ENCODE measurements around the gene GDNF. TPM values are rescaled to one million over a fixed set of nuclear protein-coding genes. Genes with fewer than 3 reads are reported as not detected.

GDNF gene
- total and polyA plus RNA-seq, 2 donors (not counting 1 experiment from before 2014, with no cell fraction given), result 0.32 to 0.83 TPM

DNA sequence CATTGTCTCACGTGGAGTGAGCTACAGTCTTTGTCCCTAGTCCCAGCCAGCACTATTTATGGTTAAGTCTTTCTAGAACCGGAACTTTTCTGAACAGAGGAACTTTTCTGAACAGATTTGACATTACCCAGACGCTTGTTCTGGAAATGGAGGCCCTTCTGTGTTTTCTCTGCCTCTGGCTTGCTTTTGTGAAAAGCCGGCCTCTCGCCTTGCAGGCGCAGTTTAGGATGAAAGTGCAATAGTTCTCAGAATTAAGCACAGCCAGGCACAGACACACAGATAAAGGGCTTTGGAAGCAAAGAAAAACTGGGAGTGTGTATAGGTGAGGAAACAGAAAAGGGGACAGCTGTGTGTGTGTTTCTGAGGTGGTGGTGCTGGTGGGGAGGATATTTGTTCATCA is 5.9 kb downstream of the GDNF start:
- DNase-seq (ENCODE audit: low read depth in 2 of 2), result no peak
- Histone ChIP-seq H2AFZ (ENCODE audit: low read length) (no peak overlapping the region), H3K9me3 (ENCODE audit: control insufficient read depth, insufficient read depth, low read depth, low read length) (no peaks in the 10 kb centered on the region), H3K79me2 (ENCODE audit: control insufficient read depth, insufficient read depth, low read length) (peaks cover 12% of the 10 kb centered on the region), H3K36me3 (ENCODE audit: control insufficient read depth, insufficient read depth, low read length) (no peaks in the 10 kb centered on the region), H3K9ac (ENCODE audit: insufficient read depth, low read length) (no peak overlapping the region), H4K20me1 (ENCODE audit: control insufficient read depth, extremely low read depth, insufficient read depth, low read length) (no peaks in the 10 kb centered on the region), H3K4me3 (replicated peaks in 1 of 4; ENCODE audit: control extremely low read depth in 1 of 4, insufficient read depth in 1 of 4, low read depth in 3 of 4, low read length in 4 of 4) (no peak overlapping the region), H3K4me2 (ENCODE audit: extremely low read depth, insufficient read depth, low read length) (no peak overlapping the region), H3K4me1 (ENCODE audit: control insufficient read depth, extremely low read depth, insufficient read depth, low read length) (peaks cover 3% of the 10 kb centered on the region), H3K27me3 (ENCODE audit: control insufficient read depth, insufficient read depth, low read length) (no peaks in the 10 kb centered on the region), H3K27ac (ENCODE audit: insufficient read depth, low read length) (no peak overlapping the region)
- no peak for TF ChIP-seq EZH2 (IDR thresholded peaks at IDR 0.05; ENCODE audit: low read length, missing control alignments)
- TF ChIP-seq, protein P1, sequence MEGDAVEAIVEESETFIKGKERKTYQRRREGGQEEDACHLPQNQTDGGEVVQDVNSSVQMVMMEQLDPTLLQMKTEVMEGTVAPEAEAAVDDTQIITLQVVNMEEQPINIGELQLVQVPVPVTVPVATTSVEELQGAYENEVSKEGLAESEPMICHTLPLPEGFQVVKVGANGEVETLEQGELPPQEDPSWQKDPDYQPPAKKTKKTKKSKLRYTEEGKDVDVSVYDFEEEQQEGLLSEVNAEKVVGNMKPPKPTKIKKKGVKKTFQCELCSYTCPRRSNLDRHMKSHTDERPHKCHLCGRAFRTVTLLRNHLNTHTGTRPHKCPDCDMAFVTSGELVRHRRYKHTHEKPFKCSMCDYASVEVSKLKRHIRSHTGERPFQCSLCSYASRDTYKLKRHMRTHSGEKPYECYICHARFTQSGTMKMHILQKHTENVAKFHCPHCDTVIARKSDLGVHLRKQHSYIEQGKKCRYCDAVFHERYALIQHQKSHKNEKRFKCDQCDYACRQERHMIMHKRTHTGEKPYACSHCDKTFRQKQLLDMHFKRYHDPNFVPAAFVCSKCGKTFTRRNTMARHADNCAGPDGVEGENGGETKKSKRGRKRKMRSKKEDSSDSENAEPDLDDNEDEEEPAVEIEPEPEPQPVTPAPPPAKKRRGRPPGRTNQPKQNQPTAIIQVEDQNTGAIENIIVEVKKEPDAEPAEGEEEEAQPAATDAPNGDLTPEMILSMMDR (conservative IDR thresholded peaks at IDR 0.05 in 1 of 2, IDR thresholded peaks at IDR 0.05 in 1 of 2; ENCODE audit: low read depth in 1 of 2, low read length in 2 of 2), result no peak

DNA sequence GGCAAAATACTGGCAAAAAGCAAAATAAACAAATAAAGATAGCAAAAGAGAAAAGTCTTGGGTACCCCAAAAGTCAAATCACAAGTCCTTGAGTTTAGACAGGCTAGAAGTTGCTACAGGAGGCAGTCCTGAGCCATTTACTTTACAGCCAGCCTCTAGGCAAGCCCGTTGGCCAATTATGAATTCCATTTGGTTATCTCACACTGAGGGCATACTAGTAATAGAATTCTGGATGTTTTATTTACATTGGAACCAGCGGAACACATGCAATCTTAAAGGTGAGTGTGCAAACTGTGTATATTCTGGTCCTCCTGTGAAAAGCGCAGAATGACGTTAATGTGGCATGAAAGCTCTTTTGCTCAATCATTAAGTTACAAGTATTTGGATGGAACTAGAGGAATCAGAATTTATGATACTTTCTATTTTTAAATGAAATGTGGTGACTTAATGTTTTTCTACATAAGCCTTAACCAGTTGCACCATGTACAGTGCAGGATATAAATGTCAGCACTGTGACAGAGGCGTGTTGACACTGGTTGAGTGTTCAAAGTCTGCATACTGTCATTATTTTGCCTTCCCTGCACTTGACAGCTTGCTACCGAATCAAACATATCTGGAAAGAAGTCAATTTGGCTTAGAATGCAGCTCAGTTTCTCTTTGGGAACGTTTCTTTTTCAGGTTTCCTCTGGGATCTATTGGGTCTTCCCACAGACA is 7.9 kb downstream of the GDNF start:
- H3K4me1 ChIP-seq (ENCODE audit: control insufficient read depth, extremely low read depth, insufficient read depth, low read length), result peaks cover under 1% of the 10 kb centered on the region
- TF ChIP-seq, protein P1 (conservative IDR thresholded peaks at IDR 0.05 in 1 of 2, IDR thresholded peaks at IDR 0.05 in 1 of 2; ENCODE audit: low read depth in 1 of 2, low read length in 2 of 2), result no peak
- no peak overlapping the region for H3K27ac ChIP-seq (ENCODE audit: insufficient read depth, low read length)
- no peak overlapping the region for H2AFZ ChIP-seq (ENCODE audit: low read length)
- DNase-seq (ENCODE audit: low read depth in 2 of 2), result peak; percentile 27 to 34
- H3K4me3 ChIP-seq (replicated peaks in 1 of 4; ENCODE audit: control extremely low read depth in 1 of 4, insufficient read depth in 1 of 4, low read depth in 3 of 4, low read length in 4 of 4), result no peak overlapping the region
- no peaks in the 10 kb centered on the region for H3K9me3 ChIP-seq (ENCODE audit: control insufficient read depth, insufficient read depth, low read depth, low read length)
- H4K20me1 ChIP-seq (ENCODE audit: control insufficient read depth, extremely low read depth, insufficient read depth, low read length), result no peaks in the 10 kb centered on the region
- no peaks in the 10 kb centered on the region for H3K36me3 ChIP-seq (ENCODE audit: control insufficient read depth, insufficient read depth, low read length)
- H3K79me2 ChIP-seq (ENCODE audit: control insufficient read depth, insufficient read depth, low read length), result peaks cover 9% of the 10 kb centered on the region
- no peak overlapping the region for H3K9ac ChIP-seq (ENCODE audit: insufficient read depth, low read length)
- no peak overlapping the region for H3K4me2 ChIP-seq (ENCODE audit: extremely low read depth, insufficient read depth, low read length)
- no peaks in the 10 kb centered on the region for H3K27me3 ChIP-seq (ENCODE audit: control insufficient read depth, insufficient read depth, low read length)

DNA sequence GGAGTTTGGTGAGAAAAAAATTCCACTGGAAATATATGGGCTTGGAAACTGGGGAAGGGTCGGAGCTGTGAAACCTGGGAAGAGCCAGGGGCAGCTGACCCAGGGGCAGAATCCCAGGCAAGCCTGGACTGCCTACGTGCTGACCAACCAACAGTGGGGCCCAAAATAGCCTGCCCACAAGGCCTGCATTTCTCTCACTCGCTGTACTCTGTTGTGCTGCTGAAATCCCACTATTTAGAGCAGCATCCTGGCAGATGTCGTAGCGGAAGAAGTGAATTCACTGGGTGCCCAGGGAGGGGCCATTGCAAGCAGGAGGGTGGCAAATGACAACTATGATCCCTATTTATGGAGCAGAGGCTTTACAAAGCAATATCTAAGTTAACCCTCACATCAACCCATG is 9.5 kb downstream of the GDNF start:
- no peaks in the 10 kb centered on the region for H3K9me3 ChIP-seq (ENCODE audit: control insufficient read depth, insufficient read depth, low read depth, low read length)
- H3K27ac ChIP-seq (ENCODE audit: insufficient read depth, low read length), result no peak overlapping the region
- H4K20me1 ChIP-seq (ENCODE audit: control insufficient read depth, extremely low read depth, insufficient read depth, low read length), result no peaks in the 10 kb centered on the region
- DNase-seq (ENCODE audit: low read depth in 2 of 2), result no peak
- no peaks in the 10 kb centered on the region for H3K27me3 ChIP-seq (ENCODE audit: control insufficient read depth, insufficient read depth, low read length)
- H3K4me1 ChIP-seq (ENCODE audit: control insufficient read depth, extremely low read depth, insufficient read depth, low read length), result no peaks in the 10 kb centered on the region
- H3K79me2 ChIP-seq (ENCODE audit: control insufficient read depth, insufficient read depth, low read length), result peaks cover 2% of the 10 kb centered on the region
- H2AFZ ChIP-seq (ENCODE audit: low read length), result no peak overlapping the region
- no peak overlapping the region for H3K9ac ChIP-seq (ENCODE audit: insufficient read depth, low read length)
- H3K36me3 ChIP-seq (ENCODE audit: control insufficient read depth, insufficient read depth, low read length), result no peaks in the 10 kb centered on the region
- H3K4me3 ChIP-seq (replicated peaks in 1 of 4; ENCODE audit: control extremely low read depth in 1 of 4, insufficient read depth in 1 of 4, low read depth in 3 of 4, low read length in 4 of 4), result no peak overlapping the region
- no peak overlapping the region for H3K4me2 ChIP-seq (ENCODE audit: extremely low read depth, insufficient read depth, low read length)
- TF ChIP-seq EZH2 (IDR thresholded peaks at IDR 0.05; ENCODE audit: low read length, missing control alignments), result no peak
- TF ChIP-seq, protein P1 (conservative IDR thresholded peaks at IDR 0.05 in 1 of 2, IDR thresholded peaks at IDR 0.05 in 1 of 2; ENCODE audit: low read depth in 1 of 2, low read length in 2 of 2), result no peak

Data from fibroblast of lung (primary cell).